ENCODE data around the gene VMP1. TPM values are rescaled to one million over a fixed set of nuclear protein-coding genes. Genes with fewer than 3 reads are reported as not detected.

VMP1 gene
- total and polyA plus RNA-seq, 2 of the 4 experiments (the other 2 are of a cell fraction), result 89.8 to 197 TPM

- ChIA-PET CTCF (interaction anchor here (0.7 to 2.5 kb wide), 4 partner anchors 32 to 231 kb away, joined by 3 to 22 read pairs (median 4); no protein-coding TSS in a partner anchor), POLR2A (ENCODE audit: unreplicated experiment) (interaction anchor here (0.6 to 4.3 kb wide), 4 partner anchors 33 to 92 kb away, joined by 3 to 87 read pairs (median 16); no protein-coding TSS in a partner anchor)
- peak overlapping the region; percentile 82 for H3K27ac ChIP-seq (ENCODE audit: insufficient read depth, low read length)
- peak overlapping the region; percentile 68 for H2AK5ac ChIP-seq (ENCODE audit: low read depth, low read length)
- H3K79me1 ChIP-seq (ENCODE audit: low read depth in 1 of 2, low read length in 2 of 2), result peaks cover 0 to 29% of the 10 kb centered on the region in 2 experiments; a peak in 2 of 4 replicates
- no peaks in the 10 kb centered on the region for H3K9me3 ChIP-seq (ENCODE audit: control insufficient read depth, insufficient read depth, low read length)
- H2AFZ ChIP-seq (replicated peaks; ENCODE audit: low read length, poor library complexity), result no peak overlapping the region
- no peaks in the 10 kb centered on the region for H4K20me1 ChIP-seq (ENCODE audit: insufficient read depth, low read length)
- no peak overlapping the region for H3K14ac ChIP-seq (replicated peaks; ENCODE audit: low read depth, low read length)
- dilution Hi-C loops (cut with HindIII; ENCODE audit: low sequenced_read_pairs, unreplicated experiment) (no loop called here), intact Hi-C loops (cut with micrococcal nuclease) (loop anchor here (1.0 to 2.0 kb wide), 3 partner anchors 34 to 106 kb away; no protein-coding TSS in a partner anchor), in situ Hi-C loops (cut with MboI; ENCODE audit: low sequenced_read_pairs) (no loop called here)
- no TSS peak for BruUV-seq (replicated peaks)
- H3K9me1 ChIP-seq (ENCODE audit: insufficient read depth, low read length), result peaks cover 2% of the 10 kb centered on the region; the same call in 1 of the 2 replicates
- WGBS, 2 experiments (ENCODE audit: extremely low coverage in 2 of 2, insufficient read length in 1 of 2), result 93% methylated on average over 3 of the region's 7 CpGs; no CpG with 5 or more reads in 1 of the 2 experiments
- peak overlapping the region; percentile 19; the same call in 1 of the 2 replicates for H3K9ac ChIP-seq (ENCODE audit: low read depth, low read length)
- H3K36me3 ChIP-seq (ENCODE audit: control insufficient read depth, insufficient read depth, low read length), result no peaks in the 10 kb centered on the region
- H2BK120ac ChIP-seq (ENCODE audit: low read depth, low read length), result peak overlapping the region; percentile 67
- no peak overlapping the region for H3K23ac ChIP-seq (ENCODE audit: low read depth, low read length)
- peaks cover 14% of the 10 kb centered on the region for H3K4me1 ChIP-seq (ENCODE audit: control insufficient read depth, insufficient read depth, low read length)
- H3K4me2 ChIP-seq (ENCODE audit: low read depth, low read length), result no peak overlapping the region
- H3K56ac ChIP-seq (ENCODE audit: extremely low read depth, insufficient read depth, low read length), result no peak overlapping the region
- ATAC-seq (ENCODE audit: low read depth), result no peak
- no peaks in the 10 kb centered on the region for H3K27me3 ChIP-seq (ENCODE audit: control insufficient read depth, insufficient read depth, low read length)
- H2BK5ac ChIP-seq (ENCODE audit: low read depth, low read length, poor library complexity, severe bottlenecking), result peak overlapping the region; percentile 93
- H4K8ac ChIP-seq (ENCODE audit: low read depth in 2 of 2, low read length in 2 of 2), result peak overlapping the region in 1 of 2 experiments; percentile 29; a peak in 1 of 4 replicates
- peak overlapping the region; percentile 59; the same call in 1 of the 2 replicates for H4K91ac ChIP-seq (ENCODE audit: insufficient read depth, low read depth, low read length)
- no peak overlapping the region for H3K4me3 ChIP-seq (ENCODE audit: insufficient read depth, low read depth, low read length)
- H2BK20ac ChIP-seq (ENCODE audit: low read depth, low read length), result peak overlapping the region; percentile 50; the same call in 1 of the 2 replicates
- H4K5ac ChIP-seq (ENCODE audit: low read depth, low read length), result peak overlapping the region; percentile 17; the same call in 1 of the 2 replicates
- H2AK9ac ChIP-seq (replicated peaks; ENCODE audit: low read depth, low read length, poor library complexity), result peak overlapping the region; percentile 94
- peak overlapping the region; percentile 73 for H3K4ac ChIP-seq (ENCODE audit: low read depth, low read length)
- peak overlapping the region; percentile 24; the same call in 1 of the 2 replicates for H3K18ac ChIP-seq (ENCODE audit: low read depth, low read length)
- TF ChIP-seq MXI1 (IDR thresholded peaks at IDR 0.05; ENCODE audit: borderline replicate concordance, low read depth, low read length) (no peak), BHLHE40 (IDR thresholded peaks at IDR 0.05; ENCODE audit: low read depth, low read length) (no peak), MAFK (IDR thresholded peaks at IDR 0.05; ENCODE audit: low read depth, low read length) (no peak), NFE2L2 (IDR thresholded peaks at IDR 0.05; ENCODE audit: low read depth, low read length) (no peak), CTCF (conservative IDR thresholded peaks at IDR 0.05; ENCODE audit: low read depth, low read length) (no peak), RFX5 (IDR thresholded peaks at IDR 0.05; ENCODE audit: low read depth, low read length) (no peak), RAD21 (IDR thresholded peaks at IDR 0.05; ENCODE audit: low read length) (no peak), FOS (IDR thresholded peaks at IDR 0.05; ENCODE audit: low read depth, low read length) (no peak)
- H2BK15ac ChIP-seq (ENCODE audit: low read depth, low read length), result no peak overlapping the region
- no peak for DNase-seq
These were observed 45.5 kb downstream of the VMP1 start for GRCh38 chr17:59752922-59753321.

All from IMR-90 (cell line).